ENCODE data around the gene TXNDC17. TPM values are rescaled to one million over a fixed set of nuclear protein-coding genes. Genes with fewer than 3 reads are reported as not detected.
"Not testable (repeated sequence)": the region's sequence is repeated elsewhere in the genome, so short reads cannot be mapped to it uniquely, and the experiment has no call there.

The TXNDC17 gene
- polyA plus RNA-seq, 1 donor = 78.2 TPM

DNA sequence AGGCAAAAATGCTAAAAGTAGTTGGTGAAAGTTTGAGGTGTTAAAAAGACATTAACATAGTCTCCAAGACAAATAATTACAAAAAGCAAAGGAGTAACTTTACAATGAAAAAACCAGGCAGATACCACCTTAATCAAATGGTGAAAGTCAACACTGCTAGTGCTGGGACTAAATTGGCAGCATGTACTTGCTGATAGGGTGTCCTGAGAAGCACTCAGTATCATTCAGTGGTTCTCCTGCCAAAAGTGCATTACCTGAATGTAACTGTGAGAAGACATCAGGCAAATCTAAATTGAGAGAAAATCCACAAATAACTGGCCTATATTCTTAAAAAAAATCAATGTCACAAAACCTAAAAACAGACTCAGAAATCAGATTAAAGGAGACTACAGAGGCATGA is 8.3 kb upstream of the TXNDC17 start:
- no peak for DNase-seq

DNA sequence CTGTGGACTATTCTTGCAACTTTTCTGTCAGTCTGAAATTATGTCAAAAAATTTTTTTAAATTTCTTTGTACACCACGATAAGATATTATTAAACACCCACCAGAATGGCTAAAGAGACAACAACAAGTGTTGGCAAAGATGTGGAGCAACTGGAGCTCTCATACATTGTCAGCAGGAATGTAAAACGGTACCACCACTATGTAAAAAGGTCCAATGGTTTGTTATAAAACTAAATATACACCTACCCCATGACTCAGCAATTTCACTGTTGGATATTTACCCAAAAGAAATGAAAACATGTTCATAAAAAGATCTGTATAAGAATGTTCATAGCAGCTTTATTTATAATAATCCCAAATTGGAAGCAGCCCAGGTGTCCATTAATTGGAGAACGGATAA is 7.6 kb upstream of the TXNDC17 start:
- no peak for DNase-seq

DNA sequence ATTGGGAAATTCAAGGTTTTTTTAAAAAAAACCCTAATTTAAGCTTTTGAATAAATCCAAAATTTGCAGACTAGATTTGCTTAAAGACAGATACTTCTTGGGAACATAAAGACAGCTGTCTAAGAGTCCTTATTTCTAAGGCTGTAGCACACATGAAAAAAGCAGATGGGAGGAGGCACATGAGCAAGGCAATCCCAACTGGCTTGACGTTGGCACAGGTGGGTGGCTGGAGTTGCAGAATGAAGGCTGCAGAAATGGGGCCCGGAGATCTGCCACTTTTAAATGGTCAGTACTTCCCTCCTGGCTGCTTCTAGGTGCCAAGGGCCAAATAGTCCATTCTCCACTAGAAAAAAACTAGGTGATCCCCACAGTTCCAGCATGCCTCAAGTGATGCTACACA is 4.8 kb upstream of the TXNDC17 start:
- DNase-seq = no peak

DNA sequence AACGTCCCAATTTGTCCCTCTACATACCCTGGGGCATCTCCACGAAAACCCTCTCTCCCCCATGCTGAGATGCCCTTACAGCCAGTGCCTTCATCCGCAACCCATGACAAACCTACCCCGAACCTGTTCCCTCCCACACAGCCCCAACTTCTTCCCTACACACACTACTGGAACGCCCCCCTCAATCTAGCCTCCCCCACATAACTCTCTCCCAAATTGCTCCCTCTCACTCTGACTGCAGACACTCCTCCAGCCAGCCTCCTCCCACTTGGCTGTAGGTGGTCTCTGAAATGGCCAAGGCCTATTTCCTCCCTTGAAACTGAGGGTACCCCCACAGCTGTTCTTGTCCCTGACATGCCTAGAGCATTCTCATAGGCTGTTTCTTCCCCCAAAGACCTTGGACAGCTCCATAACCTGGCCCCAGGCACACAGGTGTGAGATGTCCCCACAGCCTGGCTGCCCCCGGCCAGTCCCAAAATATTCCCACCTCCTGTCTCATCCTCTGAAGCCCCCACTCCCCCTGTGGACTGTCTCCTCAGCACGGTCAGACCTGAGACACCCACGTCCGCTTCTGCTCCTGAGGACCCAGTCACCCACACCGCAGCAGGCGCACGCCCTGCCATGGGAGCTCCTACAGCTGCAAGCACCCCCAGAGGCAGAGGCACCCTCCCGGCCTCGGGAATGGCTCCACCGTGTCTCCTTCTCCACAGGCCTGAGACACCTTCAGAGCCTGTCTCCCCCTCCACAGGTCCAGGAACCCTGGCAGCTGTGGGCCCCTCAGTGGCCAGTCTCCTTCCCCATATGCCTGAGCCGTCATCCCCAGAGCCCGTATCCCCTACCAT is 4.0 kb upstream of the TXNDC17 start:
- no peak for DNase-seq

DNA sequence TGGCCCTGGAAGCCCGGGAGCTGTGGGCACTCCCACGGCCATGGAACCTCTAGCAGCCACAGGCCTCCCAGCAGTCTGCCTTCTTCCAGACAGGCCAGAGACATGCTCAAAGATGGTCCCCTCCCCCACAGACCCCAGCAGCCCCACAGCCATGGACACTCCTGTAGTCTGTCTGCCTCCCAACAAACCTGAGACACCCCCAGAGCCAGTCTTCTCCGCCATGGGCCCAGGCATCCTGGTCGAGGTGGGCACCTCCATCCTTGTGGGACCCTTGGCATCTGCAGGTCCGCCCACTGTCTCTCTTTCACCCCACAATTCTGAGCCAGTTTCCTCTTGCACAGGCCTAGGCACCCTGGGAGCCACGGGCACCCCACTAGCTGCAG is 3.4 kb upstream of the TXNDC17 start:
- DNase-seq = no peak

DNA sequence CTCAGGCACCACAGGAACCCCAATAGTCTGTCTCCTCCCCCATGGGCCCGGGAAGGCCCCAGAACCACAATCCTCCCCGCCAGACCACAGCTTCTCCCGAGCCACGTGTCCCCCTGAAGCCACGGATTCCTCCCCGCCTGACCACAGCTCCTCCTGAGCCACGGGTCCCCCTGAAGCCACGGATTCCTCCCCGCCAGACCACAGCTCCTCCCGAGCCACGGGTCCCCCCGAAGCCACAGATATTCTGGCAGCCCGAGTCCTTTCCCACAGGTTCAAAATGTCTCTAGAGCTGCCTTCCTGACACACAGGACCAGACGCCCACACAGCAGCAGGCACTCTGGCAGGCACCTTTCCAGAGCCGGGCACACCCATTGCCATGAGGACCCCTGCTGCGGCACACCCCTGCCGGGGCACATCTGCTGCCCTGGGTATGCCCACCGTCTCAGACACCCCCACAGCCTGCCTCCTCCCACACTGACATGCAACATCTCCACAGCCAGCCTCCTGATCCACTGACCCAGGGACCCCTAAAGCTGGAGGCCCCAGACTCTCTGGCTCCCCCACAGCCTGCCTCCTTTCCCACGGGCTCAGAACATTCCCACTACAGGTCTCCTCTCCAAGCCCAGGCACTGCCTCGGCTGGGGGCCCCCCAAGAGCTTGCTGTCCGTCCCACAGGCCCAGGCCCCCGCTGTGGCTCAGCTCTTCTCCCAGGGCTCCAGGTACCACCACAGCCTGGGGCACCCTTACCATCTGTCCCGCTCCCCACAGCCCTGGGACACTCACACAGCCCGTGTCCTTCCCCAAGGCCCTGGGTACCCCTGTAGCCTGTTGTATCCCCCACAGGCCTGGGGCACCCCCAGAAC is 2.6 kb upstream of the TXNDC17 start:
- no peak for DNase-seq

DNA sequence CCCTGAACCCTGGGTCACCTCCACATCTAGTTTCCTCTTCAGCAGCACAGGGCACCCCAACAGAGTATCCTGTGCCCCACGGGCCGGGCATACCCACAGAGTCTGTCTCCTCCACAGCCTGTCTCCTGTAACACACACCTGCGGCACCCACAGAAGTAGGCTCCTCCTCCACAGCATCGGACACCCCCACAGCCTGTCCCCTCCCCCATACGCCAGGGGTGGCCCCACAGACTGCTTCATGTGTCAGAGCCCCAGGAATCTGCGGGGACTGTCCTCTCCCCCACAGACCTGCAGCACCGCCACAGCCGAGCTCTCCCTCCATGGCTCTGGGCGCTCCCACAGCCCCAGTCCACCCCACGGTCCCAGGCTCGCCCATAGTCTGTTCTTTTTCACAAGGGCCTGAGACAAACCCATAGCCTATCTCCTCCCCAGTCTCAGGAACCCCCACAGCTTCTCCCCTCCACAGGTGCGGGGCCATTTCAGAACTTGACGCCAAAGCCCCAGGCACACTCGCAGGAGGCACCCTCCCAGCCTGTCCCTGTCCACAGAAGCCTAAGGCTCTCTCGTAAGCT is 1.8 kb upstream of the TXNDC17 start:
- no peak for DNase-seq

DNA sequence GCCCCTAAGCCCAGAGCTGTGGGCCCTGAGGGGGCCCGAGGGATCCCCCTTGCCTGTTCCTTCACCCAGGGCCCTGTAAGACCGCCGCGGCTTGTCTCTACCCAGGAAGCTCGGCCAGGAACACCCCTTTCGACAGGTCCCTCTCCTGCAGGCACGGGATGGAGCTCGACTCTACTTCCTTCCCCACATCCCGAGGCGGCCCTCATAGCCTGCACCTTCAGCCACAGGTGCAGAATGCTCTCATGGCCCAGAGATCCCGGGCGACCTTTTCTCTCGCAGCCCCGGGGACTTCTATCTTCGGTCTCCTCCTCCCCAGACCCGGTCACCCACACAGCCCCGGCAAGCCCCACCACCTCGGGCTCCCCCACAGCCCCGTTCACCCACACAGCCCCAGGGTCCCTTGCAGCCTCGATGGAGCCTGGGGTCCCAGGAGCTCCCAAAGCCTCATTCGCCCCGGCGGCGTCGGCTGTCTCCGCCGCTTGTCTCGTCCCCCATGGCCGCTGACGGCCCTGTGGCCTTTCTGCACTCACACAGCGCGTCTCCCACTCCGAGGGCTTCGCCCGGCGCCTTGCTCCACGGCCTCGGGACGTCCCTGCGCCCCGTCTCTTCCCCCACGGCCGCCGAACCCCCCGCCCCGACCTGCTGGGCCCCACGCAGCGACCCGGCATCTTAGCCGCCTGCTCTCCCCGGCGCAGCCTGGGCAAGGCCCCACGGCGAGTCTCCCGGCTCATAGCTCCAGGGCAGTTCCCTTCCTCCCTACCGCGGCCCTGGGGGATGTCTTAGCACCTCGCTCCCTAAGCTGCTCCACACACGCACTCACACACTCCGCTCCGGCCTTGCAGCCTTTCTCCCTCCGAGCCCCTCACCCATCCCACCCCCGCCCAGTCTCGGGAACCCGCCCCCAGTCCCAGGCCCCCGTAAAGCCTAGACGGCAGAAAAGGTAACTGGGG is 999 bp upstream of the TXNDC17 start:
- DNase-seq = no peak

DNA sequence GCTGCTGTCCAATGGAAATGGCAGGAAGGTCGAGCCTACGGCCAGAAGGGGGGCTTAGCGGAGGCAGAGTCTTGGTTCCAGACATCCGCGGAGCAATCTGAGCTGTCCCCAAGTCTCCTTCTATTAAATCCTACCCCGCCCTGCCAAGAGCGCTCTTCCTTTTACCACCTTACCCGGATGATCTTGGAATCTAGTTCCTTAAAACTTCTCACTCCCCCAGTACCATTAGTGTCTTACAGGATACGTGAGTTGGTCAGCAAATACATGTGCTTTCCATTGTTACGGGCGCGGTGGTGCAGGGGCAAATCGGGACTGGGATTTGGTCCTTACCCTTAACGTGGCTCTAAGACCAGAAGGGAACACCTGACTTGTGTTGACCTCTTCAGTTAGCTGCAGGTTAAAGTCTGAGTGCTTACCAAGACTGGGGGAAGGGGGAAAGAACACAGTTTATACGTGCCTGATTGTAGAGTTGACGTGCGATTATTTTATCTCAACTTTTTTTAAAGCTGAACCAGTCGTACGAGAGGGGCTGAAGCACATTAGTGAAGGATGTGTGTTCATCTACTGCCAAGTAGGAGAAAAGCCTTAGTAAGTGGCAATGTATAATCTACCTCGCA is 495 bp downstream of the TXNDC17 start:
- DNase-seq = no peak

DNA sequence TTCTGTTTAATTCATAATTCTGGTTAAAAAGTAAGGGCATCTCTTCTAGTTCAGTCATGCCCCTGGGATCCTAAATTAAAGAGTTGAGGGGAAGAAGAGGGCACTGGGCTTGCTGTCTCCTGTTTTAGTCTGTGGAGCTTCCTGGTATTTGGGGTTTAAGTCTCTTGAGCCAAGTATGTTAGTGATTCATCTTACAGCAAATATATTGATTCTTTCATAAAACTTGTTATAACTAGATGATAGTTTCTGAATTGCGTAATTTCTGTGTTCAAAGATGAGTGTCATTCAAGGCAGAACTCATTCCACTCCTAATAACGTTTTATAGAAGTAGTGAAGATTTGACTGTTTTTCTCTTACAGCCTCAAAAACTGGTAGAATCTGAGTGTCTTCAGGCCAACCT is 1.7 kb downstream of the TXNDC17 start:
- DNase-seq = no peak

DNA sequence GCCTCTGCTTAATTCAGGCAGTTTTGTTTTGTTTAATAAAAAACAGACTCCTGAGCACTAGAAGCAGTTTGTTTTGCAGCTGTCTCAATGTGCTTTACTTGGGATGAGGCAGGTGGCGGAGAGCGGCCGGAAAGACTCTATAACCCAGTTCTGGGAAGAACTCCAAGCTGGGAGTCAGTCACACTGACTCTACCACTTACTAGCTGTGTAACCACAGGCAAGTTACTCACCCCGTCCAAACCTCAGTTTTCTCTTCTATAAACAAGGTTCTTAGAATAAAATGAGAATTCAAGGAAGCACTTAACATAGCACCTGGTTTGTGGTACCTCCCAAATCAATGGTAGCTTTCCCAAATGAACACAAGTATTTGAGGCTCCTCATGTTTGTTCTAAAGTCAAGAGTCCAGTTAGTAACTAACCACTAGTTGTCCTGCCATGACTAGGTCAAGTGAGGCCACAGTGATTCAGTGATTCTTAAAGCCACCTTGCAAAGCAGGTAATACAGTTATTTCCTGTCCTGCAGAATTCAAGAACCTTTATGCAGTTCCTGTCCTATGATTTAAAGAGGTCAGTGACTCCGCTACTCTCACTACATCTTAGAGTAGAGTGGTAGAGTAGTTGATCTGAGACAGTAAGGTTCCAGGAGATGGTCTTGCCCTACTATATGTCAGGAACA is 2.7 kb downstream of the TXNDC17 start:
- DNase-seq = no peak

DNA sequence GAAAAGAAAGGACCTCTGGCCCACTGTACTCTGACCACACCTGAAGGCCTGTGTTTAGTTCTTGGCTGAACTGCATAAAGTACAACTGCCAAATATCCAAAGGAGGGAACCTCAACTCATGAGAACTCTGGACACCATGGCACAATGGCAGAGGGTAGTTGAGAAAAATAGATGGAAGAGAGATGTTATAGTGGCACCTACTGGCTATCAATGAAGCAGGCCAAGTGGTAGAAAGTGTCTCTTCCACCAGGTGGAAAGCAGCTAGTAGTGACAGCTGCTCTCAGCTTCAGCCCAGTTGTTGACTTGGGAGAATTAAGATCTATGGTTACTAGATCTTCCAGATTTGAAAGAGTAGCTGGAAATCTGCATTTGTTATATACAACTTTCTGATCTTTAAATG is 7.3 kb downstream of the TXNDC17 start:
- DNase-seq = no peak

DNA sequence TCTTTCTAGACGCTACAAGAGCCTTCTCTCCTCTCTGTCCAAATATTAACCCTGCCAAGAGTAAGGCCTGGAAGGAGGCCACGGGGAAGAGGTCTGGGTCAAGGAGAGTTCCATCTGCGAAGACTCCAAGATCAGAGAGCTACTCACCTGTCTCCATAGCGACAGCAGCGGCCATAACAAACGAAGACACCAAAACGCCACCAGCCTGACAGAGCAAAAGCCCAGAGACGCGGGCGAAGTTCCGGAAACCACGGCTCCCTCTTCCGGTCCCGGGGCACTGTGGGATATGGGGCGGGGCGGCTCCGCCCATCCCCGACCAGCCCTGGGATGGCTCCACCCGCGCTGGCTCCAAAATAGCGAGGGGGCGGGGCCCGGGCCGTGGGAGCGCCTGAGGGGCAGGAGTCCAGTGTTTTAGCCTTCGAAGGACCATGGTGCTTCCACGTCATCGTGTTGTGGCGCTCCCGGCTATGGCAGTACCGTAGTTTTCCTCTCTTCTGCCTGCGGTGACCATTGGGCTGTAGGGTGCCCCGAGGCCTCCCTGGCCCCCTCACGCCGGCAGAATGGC is 10.6 kb downstream of the TXNDC17 start, which contains the start of the genes C17orf100 and MED31:
C17orf100 (plus strand) TSS at position 409 of the 565 bp plus-strand sequence; CDS start at position 561, 152 bp downstream.
MED31 (minus strand) TSS at position 252 of the 565 bp plus-strand sequence; CDS start at position 175, 77 bp downstream.
- peak; percentile 92 for DNase-seq

DNA sequence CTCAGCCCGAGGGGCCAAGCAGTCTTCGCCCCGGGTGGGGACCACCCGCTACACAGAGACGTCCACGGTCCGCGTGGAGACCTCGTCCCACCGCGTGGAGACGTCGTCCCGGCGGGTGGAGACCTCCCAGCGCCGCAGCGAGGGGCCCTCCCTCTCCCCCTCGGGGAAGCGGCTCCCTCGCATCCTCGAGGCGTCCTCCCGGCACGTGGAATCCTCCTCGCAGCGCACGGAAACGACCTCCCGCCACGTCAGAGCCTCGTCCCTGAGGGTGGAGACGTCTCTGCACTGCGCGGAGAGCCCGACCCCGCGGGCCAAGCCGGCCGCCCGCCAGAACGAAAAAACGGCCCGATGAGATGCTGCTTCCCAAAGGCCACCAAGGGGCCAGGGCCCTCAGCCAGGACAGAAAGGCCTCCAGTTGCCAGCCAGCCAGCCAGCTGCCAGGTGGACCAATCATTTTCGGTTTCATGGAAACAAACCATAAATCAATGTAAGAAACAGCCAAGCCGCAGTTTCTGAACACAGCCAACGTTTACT is 11.1 kb downstream of the TXNDC17 start:
- DNase-seq = peak; percentile 43

DNA sequence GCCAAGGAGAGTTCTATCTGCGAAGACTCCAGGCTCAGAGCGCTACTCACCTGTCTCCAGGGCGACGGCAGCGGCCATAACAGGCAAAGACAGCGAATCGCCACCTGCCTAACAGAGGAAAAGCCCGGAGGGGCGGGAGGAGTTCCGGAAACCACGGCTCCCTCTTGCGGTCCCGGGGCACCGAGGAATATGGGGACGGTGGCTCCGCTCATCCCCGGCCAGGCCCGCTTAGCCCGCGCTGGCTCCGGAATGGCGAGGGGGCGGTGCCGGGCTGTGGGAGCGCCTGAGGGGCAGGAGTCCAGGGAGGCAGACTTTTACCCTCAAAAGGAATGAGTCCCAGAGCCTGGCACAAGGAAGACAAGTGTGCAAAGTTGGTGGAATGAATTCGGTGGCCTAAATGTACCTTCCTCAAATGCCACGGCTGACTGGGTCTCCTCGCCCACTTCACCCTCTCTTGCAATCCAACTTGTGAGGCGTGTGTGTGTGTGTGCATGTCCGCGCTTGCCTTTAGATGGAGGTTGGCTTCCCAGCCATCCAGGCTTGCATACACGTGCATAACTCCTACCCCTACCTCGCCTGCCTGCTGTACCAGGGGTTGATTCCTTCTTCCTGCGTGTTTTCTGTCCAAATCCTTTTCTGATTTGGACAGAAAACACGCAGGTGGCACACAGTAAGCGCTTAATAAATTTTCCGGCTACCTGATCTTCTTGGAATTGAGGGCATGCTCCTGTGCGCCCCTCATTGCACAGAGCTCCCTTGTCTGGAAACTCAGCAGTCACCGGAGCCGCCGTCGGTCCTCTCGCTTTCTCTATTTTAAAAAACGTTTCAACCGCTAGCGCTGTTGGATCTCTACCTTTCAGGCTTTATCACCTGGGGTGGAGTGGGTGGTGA is 14.2 kb downstream of the TXNDC17 start:
- DNase-seq = no peak

DNA sequence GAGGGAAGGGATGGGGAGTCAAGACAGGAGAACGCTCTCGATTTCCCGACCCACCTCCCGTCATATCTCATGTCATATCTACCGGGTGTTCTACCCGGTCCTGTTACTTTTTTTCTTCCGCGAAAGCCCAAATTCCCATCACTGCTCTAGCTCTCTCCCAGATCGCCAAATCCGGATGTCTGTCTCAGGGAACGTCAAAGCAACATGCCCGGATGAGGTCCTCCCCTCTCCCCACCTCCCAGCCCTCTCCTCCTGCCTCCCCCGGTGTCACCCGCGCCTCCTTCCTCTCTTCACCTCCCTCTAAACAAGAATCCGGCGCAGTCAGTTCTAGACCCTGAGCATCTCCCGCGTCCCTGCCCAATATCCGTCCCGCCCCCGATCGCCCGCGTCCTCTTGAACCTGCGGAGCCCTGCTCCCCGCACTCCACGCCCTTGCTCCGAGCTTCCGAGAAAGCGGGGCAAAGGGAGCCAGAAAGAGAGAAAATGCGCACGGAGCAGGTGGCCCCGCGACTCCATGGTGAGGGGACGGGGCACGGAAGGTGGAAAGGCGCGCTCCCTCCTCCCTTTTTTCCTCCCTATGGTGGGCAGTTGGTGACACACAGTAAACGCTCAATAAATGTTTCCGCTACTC is 15.0 kb downstream of the TXNDC17 start:
- DNase-seq = not testable (repeated sequence)

DNA sequence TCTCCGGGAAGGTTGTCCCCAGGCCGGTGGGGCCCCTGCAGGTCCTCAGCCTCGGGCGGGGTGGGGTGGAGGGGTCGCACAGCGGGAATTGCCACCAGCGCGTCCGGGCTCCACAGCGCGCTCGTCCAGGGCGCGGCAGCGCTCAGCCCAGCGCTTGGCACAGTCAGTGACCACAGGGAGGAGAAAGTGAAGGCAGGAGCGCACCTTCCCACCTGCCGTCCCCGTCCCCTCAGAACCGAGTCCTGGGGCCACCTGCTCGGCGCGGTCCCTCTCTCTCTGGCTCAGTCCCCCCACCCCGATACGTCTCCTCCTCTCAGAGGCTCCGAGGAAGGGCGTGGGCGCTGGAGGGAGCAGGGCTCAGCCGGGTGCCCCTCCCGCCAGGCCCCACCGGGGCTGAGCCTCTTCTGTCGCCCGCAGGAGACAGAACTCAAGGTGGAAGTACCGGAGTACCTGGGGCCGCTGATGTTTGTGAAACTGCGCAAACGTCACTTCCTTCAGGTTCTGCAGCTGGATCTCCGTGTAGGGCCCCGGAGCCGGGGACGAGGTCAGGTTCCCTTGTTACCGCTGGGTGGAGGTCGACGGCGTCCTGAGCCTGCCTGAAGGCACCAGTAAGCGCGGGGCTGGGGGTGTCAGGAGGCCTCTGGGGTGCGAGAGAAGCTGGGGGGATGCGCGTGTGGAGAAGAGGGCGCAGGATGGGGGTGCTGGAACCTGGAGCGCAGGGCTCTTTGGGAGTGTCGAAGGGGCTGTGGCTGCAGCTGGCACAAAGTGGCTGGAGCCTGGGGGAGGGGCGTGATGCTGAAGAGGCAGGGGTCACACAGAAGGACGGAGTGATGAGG is 16.2 kb downstream of the TXNDC17 start:
- DNase-seq = not testable (repeated sequence)

Data from left kidney (tissue), 2 donors.